LoVo (cell line): ENCODE data around the gene ASTN2.
"Not testable (repeated sequence)": the region's sequence is repeated elsewhere in the genome, so short reads cannot be mapped to it uniquely, and the experiment has no call there.

Experiments used
- DNase-seq: peaks from one replicate; pipeline ENCODE4 v3.0.0-alpha.2; 2016; ENCODE audit warnings: low spot score

Gene ASTN2

DNA sequence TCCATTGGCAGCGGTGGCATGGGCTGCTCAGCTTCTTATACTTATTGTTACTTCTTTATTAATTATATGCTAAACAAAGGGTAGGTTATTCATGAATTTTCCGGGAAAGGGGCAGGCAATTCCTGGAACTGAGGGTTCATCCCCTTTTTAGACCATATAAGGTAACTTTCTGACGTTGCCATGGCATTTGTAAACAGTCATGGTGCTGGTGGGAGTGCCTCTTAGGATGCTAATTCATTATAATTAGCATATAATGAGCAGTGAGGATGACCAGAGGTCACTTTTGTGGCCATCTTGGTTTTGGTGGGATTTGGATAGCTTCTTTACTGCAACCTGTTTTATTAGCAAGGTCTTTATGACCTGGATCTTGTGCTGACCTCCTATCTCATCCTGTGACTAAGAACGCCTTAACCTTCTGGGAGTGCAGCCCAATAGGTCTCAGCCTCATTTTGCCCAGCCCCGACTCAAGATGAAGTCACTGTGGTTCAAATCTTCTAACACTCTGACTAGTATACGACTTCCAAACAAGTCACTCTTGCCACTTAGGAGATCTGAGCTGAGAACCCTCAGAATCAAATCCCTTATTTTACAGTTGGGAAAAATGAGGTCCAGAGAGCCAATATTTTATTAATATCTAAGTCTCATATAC is 490.3 kb downstream of the ASTN2 start:
- DNase-seq = no peak

DNA sequence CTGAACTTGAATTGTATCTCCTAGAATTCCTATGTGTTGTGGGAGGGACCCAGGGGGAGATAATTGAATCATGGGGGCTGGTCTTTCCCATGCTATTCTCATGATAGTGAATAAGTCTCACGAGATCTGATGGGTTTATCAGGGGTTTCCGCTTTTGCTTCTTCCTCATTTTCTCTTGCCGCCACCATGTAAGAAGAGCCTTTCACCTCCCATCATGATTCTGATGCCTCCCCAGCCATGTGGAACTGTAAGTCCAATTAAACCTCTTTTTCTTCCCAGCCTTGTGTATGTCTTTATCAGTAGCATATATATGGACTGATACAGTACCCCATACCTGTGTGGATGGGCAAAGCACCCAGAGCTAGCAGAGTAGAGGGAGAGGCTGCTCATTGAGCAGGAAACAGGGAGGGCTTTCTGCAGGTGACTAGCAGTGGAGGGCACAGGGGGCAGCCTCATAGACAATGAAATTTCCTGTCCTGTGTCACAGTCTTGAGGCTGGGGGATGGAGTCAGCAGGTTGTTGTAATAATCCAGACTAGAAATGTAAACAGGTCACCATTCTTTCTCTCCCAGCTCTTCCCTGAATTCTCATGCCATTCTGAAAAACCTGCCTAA is 496.9 kb downstream of the ASTN2 start:
- not testable (repeated sequence) for DNase-seq

DNA sequence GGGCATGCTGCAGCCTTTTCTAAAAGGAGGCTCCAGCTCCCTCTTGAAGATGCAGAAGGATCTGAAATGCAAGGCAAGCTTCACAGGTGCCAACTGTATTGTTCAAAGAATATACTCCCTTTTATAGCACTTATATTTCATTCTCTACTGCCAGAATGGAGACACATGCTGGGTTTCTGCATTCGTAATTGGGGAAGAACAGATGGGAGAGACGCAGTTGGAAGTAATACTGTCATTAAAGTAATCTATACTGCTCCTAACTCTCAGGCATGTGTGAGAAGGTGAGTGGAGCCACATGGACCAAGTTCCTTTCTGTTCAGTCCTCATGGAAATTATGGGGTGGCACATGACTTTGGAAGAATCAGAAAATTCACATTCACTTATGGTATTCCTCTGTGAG is 501.3 kb downstream of the ASTN2 start:
- DNase-seq = no peak

GRCh38 chr9:116910201-116910600 is 504.7 kb downstream of the ASTN2 start:
- DNase-seq = no peak

DNA sequence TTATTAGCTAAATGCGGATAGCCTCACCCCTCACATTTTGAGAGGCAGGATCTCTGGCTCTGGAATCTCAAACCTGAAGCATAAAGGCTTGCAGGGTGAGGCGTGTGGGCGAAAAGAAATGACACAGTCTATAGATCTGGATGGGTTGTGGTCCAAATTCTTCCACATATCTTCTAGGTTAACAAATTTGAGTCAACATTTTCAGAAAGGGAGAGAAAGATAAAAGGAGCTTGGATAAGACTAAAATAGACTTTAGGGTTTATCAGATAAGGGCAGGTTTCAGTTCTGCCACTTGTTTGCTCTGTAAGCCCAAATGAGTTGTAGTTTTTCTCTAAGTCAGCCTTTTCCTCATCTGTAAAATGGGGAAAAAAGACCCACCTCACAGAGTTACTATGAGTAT is 506.9 kb downstream of the ASTN2 start:
- DNase-seq = no peak

DNA sequence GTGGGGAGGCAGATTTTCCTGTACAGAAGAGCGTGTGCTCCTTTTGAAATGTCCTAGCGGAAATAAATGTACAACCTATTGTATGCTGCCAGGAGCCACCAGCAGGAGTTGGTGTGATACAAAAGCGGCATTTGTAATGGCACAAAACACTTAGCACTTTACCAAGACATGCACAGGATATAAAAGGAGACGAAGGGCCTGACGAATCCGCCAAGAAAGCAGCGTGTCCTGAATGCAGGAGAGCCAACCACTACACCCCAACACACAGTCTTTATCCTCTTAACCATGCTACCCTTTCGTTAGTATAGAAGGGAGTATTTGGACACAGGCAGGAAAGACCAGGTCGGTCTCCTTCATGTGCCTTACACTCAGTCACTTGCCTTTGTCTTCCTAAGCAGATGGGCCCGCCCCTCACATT is 509.7 kb downstream of the ASTN2 start:
- DNase-seq = no peak

DNA sequence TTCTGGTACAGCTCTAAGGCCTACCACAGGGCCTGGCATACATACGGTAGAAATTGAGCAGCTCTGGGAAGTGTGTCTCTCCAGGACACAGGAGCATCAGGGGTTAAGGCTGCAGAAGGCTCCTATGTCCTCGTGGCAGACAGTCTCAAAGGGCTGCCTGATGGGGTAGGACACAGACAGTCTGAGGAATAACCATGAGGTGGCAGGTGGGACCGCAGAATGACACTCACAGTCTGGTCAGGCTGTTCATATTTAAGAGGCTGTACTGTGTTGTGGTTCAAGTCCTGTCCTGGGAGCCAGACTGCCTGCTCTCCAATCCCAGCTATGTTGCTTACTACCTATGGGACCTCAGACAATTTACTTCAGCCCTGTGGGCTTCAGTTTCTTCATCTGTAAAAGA is 510.7 kb downstream of the ASTN2 start:
- no peak for DNase-seq

DNA sequence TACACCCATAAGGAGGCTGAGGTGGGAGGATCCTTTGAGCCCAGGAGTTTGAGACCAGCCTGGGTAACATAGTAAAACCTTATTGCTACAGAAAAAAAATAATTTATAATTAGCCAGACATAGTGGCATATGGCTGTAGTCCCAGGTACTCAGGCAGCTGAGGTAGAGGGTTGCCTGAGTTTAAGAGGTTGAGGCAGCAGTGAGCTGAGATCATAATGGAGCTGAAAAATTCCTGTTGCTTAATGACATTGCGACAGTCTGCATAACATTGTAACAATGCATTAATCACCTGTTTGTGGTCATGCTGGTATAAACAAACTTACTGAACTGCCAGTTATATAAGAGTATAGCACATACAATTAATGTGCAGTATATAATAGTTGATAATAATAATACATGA is 513.6 kb downstream of the ASTN2 start:
- no peak for DNase-seq

GRCh38 chr9:116900543-116900942 is 514.3 kb downstream of the ASTN2 start:
- no peak for DNase-seq

GRCh38 chr9:116900007-116900367 is 514.9 kb downstream of the ASTN2 start:
- DNase-seq = no peak

GRCh38 chr9:116899337-116900006 is 515.4 kb downstream of the ASTN2 start:
- DNase-seq = no peak

- not testable (repeated sequence) for DNase-seq
Observed at GRCh38 chr9:116898131-116898530, 516.7 kb downstream of the ASTN2 start.

DNA sequence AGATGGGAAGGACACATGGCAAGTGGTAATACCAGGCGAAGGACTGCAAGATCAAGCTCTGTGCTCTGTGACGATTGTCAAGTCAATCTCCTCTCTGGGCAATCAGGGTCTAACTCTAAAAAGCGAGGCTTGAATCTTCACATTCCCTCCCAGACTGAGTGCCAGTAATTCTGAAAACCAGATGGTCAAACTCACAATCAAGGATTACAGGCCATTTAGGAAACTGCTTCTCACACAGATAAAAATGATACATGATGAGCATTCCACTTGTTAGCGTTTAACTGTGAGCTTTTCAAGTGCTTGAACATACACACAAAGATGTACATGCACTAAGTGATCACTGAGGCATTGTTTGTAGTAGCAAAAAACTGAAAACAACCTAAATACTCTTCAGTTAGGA is 517.7 kb downstream of the ASTN2 start:
- no peak for DNase-seq

DNA sequence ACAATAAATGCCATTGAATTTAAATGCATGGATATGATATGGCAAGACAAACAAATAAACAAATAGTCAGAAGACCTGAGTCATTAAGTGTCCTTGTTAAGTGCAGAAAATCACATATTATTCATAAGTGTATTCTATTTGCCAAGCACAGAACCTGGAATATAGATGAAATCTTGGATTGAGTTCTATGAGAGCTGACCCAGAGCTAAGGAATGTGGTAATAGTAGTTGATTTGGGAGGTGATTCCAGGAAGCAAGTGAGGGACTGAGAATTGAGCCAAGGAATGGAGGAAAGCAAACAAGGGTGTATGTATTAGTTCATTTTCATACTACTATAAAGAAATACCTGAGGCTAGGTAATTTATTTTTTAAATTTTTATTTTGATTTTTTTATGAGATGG is 518.9 kb downstream of the ASTN2 start:
- no peak for DNase-seq

DNA sequence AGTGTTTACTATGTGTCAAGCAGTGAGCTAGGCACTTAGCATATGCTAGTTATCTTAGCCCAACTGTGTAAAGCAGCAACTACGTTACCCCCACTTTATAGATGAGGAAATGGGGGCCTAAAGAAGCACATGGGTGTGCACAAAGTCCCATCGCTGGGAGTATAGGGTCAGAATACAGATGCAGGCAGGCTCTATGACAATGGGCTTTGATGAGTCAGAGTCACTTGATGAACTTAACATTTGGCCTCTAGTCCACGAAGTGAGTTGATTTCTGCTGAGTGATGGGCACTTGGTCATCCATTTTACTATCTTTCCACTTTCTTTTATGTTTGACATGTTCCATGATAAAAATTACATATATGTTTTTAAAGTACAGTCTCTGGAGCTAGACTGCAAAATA is 523.4 kb downstream of the ASTN2 start:
- DNase-seq = no peak

GRCh38 chr9:116888476-116888875 is 526.4 kb downstream of the ASTN2 start:
- not testable (repeated sequence) for DNase-seq

DNA sequence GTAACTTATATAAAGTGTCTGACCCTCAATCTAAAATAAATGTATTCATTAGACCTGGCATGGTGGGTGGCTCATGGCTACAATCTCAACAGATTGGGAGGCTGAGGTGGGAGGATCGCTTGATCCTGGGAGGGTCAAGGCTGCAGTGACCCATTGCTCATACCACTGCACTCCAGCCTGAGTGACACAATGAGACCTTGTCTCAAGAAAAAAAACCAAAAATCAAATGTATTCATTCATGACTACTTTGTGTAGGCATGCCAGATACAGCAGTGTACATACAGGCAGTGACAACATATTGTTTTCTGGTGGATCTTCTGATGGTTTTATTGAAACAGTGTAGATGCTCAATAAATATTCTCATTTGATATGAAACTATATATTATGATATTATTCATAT is 526.8 kb downstream of the ASTN2 start:
- no peak for DNase-seq

DNA sequence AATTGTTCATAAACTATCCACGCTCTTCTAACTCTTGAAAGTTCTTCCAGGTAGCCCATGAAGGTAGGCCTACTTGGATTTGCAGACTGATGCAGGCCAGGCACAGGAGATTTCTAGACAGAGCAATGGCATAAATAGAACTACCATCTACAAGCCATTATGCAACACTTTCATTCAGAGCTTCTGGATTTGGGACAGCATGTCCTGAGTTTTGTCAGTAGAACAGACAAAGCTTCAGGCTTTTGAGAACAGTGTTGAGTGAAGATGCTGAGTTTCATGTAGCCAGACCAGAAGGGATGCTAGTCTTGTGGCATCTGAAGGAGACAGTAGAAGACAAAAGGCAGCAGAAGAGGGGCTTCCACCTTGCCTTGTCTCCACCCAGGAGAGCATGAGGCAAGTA is 531.2 kb downstream of the ASTN2 start:
- no peak for DNase-seq

DNA sequence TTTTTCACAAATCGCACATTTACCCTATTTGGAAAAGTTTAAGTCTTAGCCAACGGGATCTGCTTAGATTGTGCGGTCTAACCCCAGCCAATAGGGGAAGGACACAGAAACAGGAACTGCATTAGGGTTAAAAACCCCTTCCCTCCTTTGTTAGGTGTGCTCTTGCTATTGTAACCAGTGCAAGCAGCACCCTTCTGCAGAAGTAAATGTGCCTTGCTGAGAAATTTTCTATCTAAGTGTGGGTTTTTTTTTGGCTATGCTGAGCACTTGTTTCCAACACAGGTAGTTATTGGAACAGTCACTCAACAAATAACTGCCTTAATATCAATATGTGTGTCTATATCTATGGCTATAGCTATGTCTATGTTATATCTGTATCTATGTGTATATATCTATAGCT is 537.8 kb downstream of the ASTN2 start:
- DNase-seq = no peak

DNA sequence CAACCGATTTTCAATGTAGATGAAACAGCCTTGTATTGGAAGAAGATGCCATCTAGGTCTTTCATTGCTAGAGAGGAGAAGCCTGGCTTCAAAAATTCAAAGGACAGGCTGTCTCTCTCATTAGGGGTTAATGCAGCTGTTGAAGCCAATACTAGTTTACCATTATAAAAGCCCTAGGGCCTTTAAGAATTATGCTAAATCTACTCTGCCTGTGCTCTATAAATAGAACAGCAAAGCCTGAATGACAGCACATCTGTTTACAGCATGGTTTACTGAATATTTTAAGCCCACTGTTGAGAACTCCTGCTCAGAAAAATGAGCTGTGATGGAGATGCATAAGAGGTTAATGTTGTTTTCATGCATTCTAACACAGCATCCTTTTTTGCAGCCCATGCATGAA is 539.3 kb downstream of the ASTN2 start:
- no peak for DNase-seq

DNA sequence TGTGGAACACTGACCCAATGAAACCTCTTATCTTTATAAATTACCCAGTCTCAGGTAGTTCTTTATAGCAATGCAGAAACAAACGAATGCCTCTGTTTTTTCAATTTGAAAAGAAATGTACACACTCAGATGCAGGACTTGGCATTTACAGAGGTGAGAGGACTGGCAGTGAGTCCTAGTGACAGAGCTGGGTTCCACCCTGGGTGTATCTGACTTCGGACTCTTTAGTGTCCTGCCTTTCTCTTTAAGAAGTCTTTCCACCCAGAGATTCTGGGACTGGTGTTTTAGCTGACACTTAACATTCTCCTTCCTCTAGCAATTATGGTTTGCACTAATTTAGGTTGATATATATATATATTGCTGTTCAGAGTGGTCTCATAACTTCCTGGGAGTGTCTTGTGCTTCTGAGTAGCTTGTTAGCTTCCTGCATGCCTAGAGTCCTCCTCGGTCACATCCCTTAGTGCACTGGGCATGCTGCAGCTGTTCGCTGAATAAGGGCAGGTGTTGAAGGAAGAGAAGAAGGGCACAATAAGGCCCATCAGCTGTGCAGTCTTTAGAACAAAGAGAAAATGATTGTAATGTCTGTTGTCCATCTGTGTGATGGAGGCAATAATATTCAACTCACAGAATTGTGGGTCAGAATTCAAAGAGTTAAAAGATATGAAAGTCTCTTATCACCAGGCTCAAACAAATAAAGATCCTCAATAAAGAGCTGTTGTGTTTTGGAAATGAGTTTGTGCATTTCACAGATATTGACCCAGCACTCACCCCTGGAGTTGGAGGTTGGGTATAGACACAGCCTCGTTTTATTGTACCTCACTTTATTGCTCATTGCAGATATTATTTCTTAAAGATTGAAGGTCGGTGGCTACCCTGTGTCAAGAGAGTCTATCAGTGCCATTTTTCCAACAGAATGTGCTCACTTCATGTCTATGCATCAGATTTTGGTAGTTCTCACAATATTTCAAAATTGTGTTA is 540.6 kb downstream of the ASTN2 start:
- DNase-seq = no peak

GRCh38 chr9:116873491-116873890 is 541.4 kb downstream of the ASTN2 start:
- no peak for DNase-seq

GRCh38 chr9:116870566-116870965 is 544.3 kb downstream of the ASTN2 start:
- DNase-seq = peak; percentile 44
